Mesendoderm (in vitro differentiated cells): ENCODE results near the gene CARMIL1.
A peak's percentile ranks its signal among the peaks of the same experiment; 100 is the strongest.

Experiments used
- DNase-seq: peaks from one replicate; pipeline ENCODE4 v3.0.0; 2013
- H2AK5ac ChIP-seq: 2 replicates; pipeline ENCODE4 v1.6.1; 2013; ENCODE audit warnings: low read length, inconsistent platforms
- H2BK120ac ChIP-seq: 2 replicates; pipeline ENCODE4 v1.6.1; 2013; ENCODE audit warnings: low read depth, mild to moderate bottlenecking, low read length, moderate library complexity, mixed read lengths
- H2BK15ac ChIP-seq: replicated peaks from 2 replicates; pipeline ENCODE4 v1.6.1; 2013; ENCODE audit warnings: low read depth, mild to moderate bottlenecking, moderate library complexity
- H2BK5ac ChIP-seq: 2 replicates; pipeline ENCODE4 v1.6.1; 2013; ENCODE audit warnings: low read length, inconsistent platforms
- H3K18ac ChIP-seq: 2 replicates; pipeline ENCODE4 v1.6.1; 2013; ENCODE audit warnings: mild to moderate bottlenecking, low read length, mixed read lengths
- H3K23ac ChIP-seq: one replicate; pipeline ENCODE4 v1.6.1; 2013; ENCODE audit warnings: low read length
- H3K27ac ChIP-seq: 2 replicates; pipeline ENCODE4 v1.5.1; 2013; ENCODE audit warnings: low read depth, mild to moderate bottlenecking, inconsistent platforms, low read length, moderate library complexity
- H3K27me3 ChIP-seq: 2 replicates; pipeline ENCODE4 v1.6.1; 2013; ENCODE audit warnings: low read length, control low read depth, mild to moderate bottlenecking, inconsistent platforms; ENCODE audit not compliant: insufficient read depth, poor library complexity
- H3K36me3 ChIP-seq: 2 replicates; pipeline ENCODE4 v1.6.1; 2013; ENCODE audit warnings: low read length, inconsistent platforms; ENCODE audit not compliant: control insufficient read depth, insufficient read depth
- H3K4ac ChIP-seq: one replicate; pipeline ENCODE4 v1.6.1; 2013; ENCODE audit warnings: low read depth, mild to moderate bottlenecking, low read length, moderate library complexity
- H3K4me1 ChIP-seq: 2 replicates; pipeline ENCODE4 v1.6.1; 2013; ENCODE audit warnings: low read depth, low read length, inconsistent platforms; ENCODE audit not compliant: control insufficient read depth
- H3K4me2 ChIP-seq: 2 replicates; pipeline ENCODE4 v1.6.1; 2013; ENCODE audit warnings: low read length
- H3K4me3 ChIP-seq: 2 replicates; pipeline ENCODE4 v1.5.1; 2013; ENCODE audit warnings: mild to moderate bottlenecking, low read length
- H3K56ac ChIP-seq: one replicate; pipeline ENCODE4 v1.6.1; 2013; ENCODE audit warnings: low read length
- H3K79me1 ChIP-seq: 2 replicates; pipeline ENCODE4 v1.6.1; 2013; ENCODE audit warnings: low read length, inconsistent platforms
- H3K79me2 ChIP-seq: 2 replicates; pipeline ENCODE4 v1.6.1; 2013; ENCODE audit warnings: mild to moderate bottlenecking, low read length; ENCODE audit not compliant: control insufficient read depth, insufficient read depth
- H3K9ac ChIP-seq: 2 replicates; pipeline ENCODE4 v1.6.1; 2013; ENCODE audit warnings: low read length, inconsistent platforms
- H4K5ac ChIP-seq: one replicate; pipeline ENCODE4 v1.6.1; 2013; ENCODE audit warnings: low read length
- H4K8ac ChIP-seq: one replicate; pipeline ENCODE4 v1.6.1; 2013; ENCODE audit warnings: low read depth, mild to moderate bottlenecking, control low read depth, low read length, moderate library complexity
- WGBS: extraction: QIAGEN DNeasy Blood & Tissue Kit; methylation state at CpG from one replicate; pipeline ENCODE4 v1.1.7; 2013; ENCODE audit warnings: low lambda C conversion rate, missing lambda C conversion rate; ENCODE audit not compliant: insufficient coverage; ENCODE audit errors: extremely low coverage; 5-methylcytosine and 5-hydroxymethylcytosine counted together

The CARMIL1 gene

GRCh38 chr6:25326960-25327359 lies 47.8 kb downstream of the CARMIL1 start:
- H3K4ac ChIP-seq: no peak overlapping the region
- H2AK5ac ChIP-seq: no peak overlapping the region
- no peak for DNase-seq
- peaks cover 3% of the 10 kb centered on the region for H3K79me2 ChIP-seq
- H3K27me3 ChIP-seq: no peaks in the 10 kb centered on the region
- H3K23ac ChIP-seq: no peak overlapping the region
- no peak overlapping the region for H2BK15ac ChIP-seq
- H3K9ac ChIP-seq: no peak overlapping the region
- H3K36me3 ChIP-seq: no peaks in the 10 kb centered on the region
- H4K8ac ChIP-seq: no peak overlapping the region
- no peak overlapping the region for H2BK120ac ChIP-seq
- no peak overlapping the region for H3K18ac ChIP-seq
- no peak overlapping the region for H3K4me2 ChIP-seq
- no peak overlapping the region for H3K56ac ChIP-seq
- H3K79me1 ChIP-seq: peaks cover 13% of the 10 kb centered on the region
- no CpG with 5 or more reads among the region's 4 CpGs for WGBS
- no peak overlapping the region for H3K4me3 ChIP-seq
- peaks cover 10% of the 10 kb centered on the region for H3K4me1 ChIP-seq
- no peak overlapping the region for H4K5ac ChIP-seq
- H3K27ac ChIP-seq: no peak overlapping the region
- no peak overlapping the region for H2BK5ac ChIP-seq

GRCh38 chr6:25327432-25327831 lies 48.3 kb downstream of the CARMIL1 start:
- H4K8ac ChIP-seq: no peak overlapping the region
- H3K27ac ChIP-seq: no peak overlapping the region
- H3K56ac ChIP-seq: no peak overlapping the region
- DNase-seq: no peak
- H3K18ac ChIP-seq: no peak overlapping the region
- WGBS: no CpG with 5 or more reads among the region's 2 CpGs
- H3K23ac ChIP-seq: no peak overlapping the region
- no peak overlapping the region for H4K5ac ChIP-seq
- H3K4me3 ChIP-seq: no peak overlapping the region
- no peak overlapping the region for H3K4me2 ChIP-seq
- no peak overlapping the region for H2BK5ac ChIP-seq
- no peak overlapping the region for H2BK120ac ChIP-seq
- H2AK5ac ChIP-seq: no peak overlapping the region
- H3K79me2 ChIP-seq: peaks cover 3% of the 10 kb centered on the region
- no peak overlapping the region for H2BK15ac ChIP-seq
- H3K79me1 ChIP-seq: peaks cover 15% of the 10 kb centered on the region
- no peaks in the 10 kb centered on the region for H3K36me3 ChIP-seq
- no peak overlapping the region for H3K9ac ChIP-seq
- H3K4me1 ChIP-seq: peaks cover 10% of the 10 kb centered on the region
- no peaks in the 10 kb centered on the region for H3K27me3 ChIP-seq
- H3K4ac ChIP-seq: no peak overlapping the region

- H4K5ac ChIP-seq: no peak overlapping the region
- no peak overlapping the region for H3K9ac ChIP-seq
- H2BK15ac ChIP-seq: no peak overlapping the region
- no peak overlapping the region for H2BK120ac ChIP-seq
- no peak overlapping the region for H3K18ac ChIP-seq
- no peaks in the 10 kb centered on the region for H3K27me3 ChIP-seq
- H3K79me1 ChIP-seq: peaks cover 13% of the 10 kb centered on the region
- H3K56ac ChIP-seq: no peak overlapping the region
- no peak overlapping the region for H3K23ac ChIP-seq
- no peak for DNase-seq
- no peak overlapping the region for H2BK5ac ChIP-seq
- no peak overlapping the region for H4K8ac ChIP-seq
- H3K4me2 ChIP-seq: no peak overlapping the region
- WGBS: no CpG with 5 or more reads among the region's 5 CpGs
- no peaks in the 10 kb centered on the region for H3K36me3 ChIP-seq
- H3K4me3 ChIP-seq: no peak overlapping the region
- peaks cover 8% of the 10 kb centered on the region for H3K4me1 ChIP-seq
- no peak overlapping the region for H2AK5ac ChIP-seq
- H3K79me2 ChIP-seq: peaks cover 6% of the 10 kb centered on the region
- peak overlapping the region; percentile 64 for H3K4ac ChIP-seq
- H3K27ac ChIP-seq: no peak overlapping the region
These were observed 50.1 kb downstream of the CARMIL1 start for GRCh38 chr6:25329161-25329817.

- no CpG with 5 or more reads among the region's 4 CpGs for WGBS
- Histone ChIP-seq H3K79me1 (peaks cover 11% of the 10 kb centered on the region), H4K5ac (no peak overlapping the region), H3K4me1 (peaks cover 12% of the 10 kb centered on the region), H3K4me2 (no peak overlapping the region), H3K23ac (no peak overlapping the region), H3K9ac (no peak overlapping the region), H3K79me2 (peaks cover 5% of the 10 kb centered on the region), H3K36me3 (no peaks in the 10 kb centered on the region), H2BK5ac (no peak overlapping the region), H3K27me3 (no peaks in the 10 kb centered on the region), H3K4ac (no peak overlapping the region), H3K4me3 (no peak overlapping the region), H2AK5ac (no peak overlapping the region), H2BK120ac (no peak overlapping the region), H3K27ac (no peak overlapping the region), H2BK15ac (no peak overlapping the region), H3K18ac (no peak overlapping the region), H4K8ac (no peak overlapping the region), H3K56ac (no peak overlapping the region)
- DNase-seq: no peak
These were observed 50.8 kb downstream of the CARMIL1 start for GRCh38 chr6:25329982-25330381.

GRCh38 chr6:25330796-25331685 lies 51.9 kb downstream of the CARMIL1 start:
- Histone ChIP-seq H3K79me1 (peaks cover 11% of the 10 kb centered on the region), H3K79me2 (peaks cover 5% of the 10 kb centered on the region), H3K23ac (no peak overlapping the region), H2BK120ac (no peak overlapping the region), H3K56ac (no peak overlapping the region), H3K4me2 (no peak overlapping the region), H3K27ac (no peak overlapping the region), H2BK15ac (no peak overlapping the region), H3K36me3 (no peaks in the 10 kb centered on the region), H3K4me3 (no peak overlapping the region), H3K4ac (no peak overlapping the region), H2AK5ac (no peak overlapping the region), H3K27me3 (no peaks in the 10 kb centered on the region), H3K18ac (peak overlapping the region; percentile 56), H3K4me1 (peaks cover 13% of the 10 kb centered on the region), H2BK5ac (no peak overlapping the region), H3K9ac (no peak overlapping the region), H4K8ac (no peak overlapping the region), H4K5ac (no peak overlapping the region)
- no peak for DNase-seq
- no CpG with 5 or more reads among the region's 5 CpGs for WGBS
